Measurements from ENCODE around the gene EGF.
"Not testable (repeated sequence)": the region's sequence is repeated elsewhere in the genome, so short reads cannot be mapped to it uniquely, and the experiment has no call there.

Gene EGF

DNA sequence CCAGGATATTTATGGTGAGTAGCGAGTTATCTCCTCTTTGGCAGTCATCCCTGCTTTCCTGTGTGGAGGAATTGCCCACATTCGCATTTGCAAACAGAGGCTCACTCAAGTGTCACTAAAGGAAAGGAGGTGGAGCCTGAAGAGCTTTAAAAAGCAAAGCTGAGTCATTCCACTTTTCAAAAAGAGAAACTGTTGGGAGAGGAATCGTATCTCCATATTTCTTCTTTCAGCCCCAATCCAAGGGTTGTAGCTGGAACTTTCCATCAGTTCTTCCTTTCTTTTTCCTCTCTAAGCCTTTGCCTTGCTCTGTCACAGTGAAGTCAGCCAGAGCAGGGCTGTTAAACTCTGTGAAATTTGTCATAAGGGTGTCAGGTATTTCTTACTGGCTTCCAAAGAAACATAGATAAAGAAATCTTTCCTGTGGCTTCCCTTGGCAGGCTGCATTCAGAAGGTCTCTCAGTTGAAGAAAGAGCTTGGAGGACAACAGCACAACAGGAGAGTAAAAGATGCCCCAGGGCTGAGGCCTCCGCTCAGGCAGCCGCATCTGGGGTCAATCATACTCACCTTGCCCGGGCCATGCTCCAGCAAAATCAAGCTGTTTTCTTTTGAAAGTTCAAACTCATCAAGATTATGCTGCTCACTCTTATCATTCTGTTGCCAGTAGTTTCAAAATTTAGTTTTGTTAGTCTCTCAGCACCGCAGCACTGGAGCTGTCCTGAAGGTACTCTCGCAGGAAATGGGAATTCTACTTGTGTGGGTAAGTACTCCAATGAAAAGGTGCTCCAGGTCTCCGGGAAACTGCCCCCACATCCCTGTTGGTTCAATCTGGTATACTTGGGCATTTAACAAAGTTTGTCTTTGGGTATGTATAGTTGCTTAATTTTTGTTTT lies at the start of gene EGF:
Gene EGF, plus strand, starts transcription at position 178 of the 890 bp plus-strand sequence. Its CDS starts 453 bp downstream, at position 631.
- H3K36me3 ChIP-seq (ENCODE audit: insufficient read depth, insufficient read length, low read length) = no peaks in the 10 kb centered on the region
- H3K4me3 ChIP-seq (ENCODE audit: insufficient read length, low read depth) = peak within 1 kb of the TSS; percentile 4
- H3K9ac ChIP-seq (ENCODE audit: insufficient read length, low read depth) = no peak within 1 kb of the TSS
- H3K27me3 ChIP-seq (ENCODE audit: insufficient read depth, insufficient read length) = no peaks in the 10 kb centered on the region
- no peaks in the 10 kb centered on the region for H3K9me3 ChIP-seq (ENCODE audit: insufficient read depth, low read length)
- H3K4me1 ChIP-seq (ENCODE audit: insufficient read depth, insufficient read length) = no peaks in the 10 kb centered on the region
- TF ChIP-seq YY1 (IDR thresholded peaks at IDR 0.05; ENCODE audit: insufficient read depth, insufficient read length) = no peak
- no peak for DNase-seq (ENCODE audit: low read depth, low spot score)

DNA sequence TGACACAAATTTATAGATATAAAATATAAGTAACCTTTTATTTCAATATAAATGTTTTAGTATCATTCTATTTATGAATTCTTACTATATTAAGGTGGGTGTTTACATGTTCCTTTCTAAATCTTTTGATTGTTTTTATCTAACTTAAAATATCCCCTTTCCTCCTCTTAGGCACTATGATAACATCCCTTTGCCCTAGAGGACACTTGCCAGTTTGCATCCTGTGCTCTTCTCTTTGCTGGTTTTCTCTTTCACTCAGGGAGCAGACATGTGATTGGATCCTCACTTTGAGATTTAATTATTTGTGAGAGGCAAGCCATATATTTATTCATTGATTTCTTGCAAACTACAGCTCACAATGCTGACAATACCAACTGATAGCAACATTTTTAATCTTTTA lies 48.5 kb upstream of the EGF start:
- H3K4me1 ChIP-seq (ENCODE audit: insufficient read depth, insufficient read length) = no peaks in the 10 kb centered on the region
- no peak for DNase-seq (ENCODE audit: low read depth, low spot score)
- H3K4me3 ChIP-seq (ENCODE audit: insufficient read length, low read depth) = no peak overlapping the region
- peaks cover 14% of the 10 kb centered on the region for H3K9me3 ChIP-seq (ENCODE audit: insufficient read depth, low read length)
- no peak overlapping the region for H3K9ac ChIP-seq (ENCODE audit: insufficient read length, low read depth)
- TF ChIP-seq YY1 (IDR thresholded peaks at IDR 0.05; ENCODE audit: insufficient read depth, insufficient read length) = no peak
- TF ChIP-seq SUZ12 (IDR thresholded peaks at IDR 0.05; ENCODE audit: extremely low read depth, insufficient read depth, insufficient read length) = no peak
- no peak for TF ChIP-seq ZNF274 (IDR thresholded peaks at IDR 0.05; ENCODE audit: low read depth, low read length)
- no peaks in the 10 kb centered on the region for H3K27me3 ChIP-seq (ENCODE audit: insufficient read depth, insufficient read length)
- H3K36me3 ChIP-seq (ENCODE audit: insufficient read depth, insufficient read length, low read length) = no peaks in the 10 kb centered on the region

DNA sequence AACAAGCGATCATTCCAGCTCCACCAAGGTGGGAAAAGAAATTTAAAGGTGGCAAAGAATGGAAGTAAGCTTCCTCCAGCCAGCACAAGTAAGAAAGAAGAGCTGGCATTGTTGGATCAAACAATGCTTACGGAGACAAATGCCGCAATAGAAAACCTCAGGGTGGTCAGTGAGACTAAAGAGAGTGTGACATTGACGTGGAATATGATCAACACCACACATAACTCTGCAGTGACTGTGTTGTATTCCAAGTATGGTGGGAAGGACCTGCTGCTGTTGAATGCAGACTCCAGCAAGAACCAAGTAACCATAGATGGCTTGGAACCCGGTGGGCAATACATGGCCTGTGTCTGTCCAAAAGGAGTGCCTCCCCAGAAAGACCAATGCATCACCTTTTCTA lies 42.6 kb upstream of the EGF start:
- DNase-seq (ENCODE audit: low read depth, low spot score) = no peak
- Histone ChIP-seq H3K36me3 (ENCODE audit: insufficient read depth, insufficient read length, low read length) (no peaks in the 10 kb centered on the region), H3K9me3 (ENCODE audit: insufficient read depth, low read length) (no peaks in the 10 kb centered on the region), H3K9ac (ENCODE audit: insufficient read length, low read depth) (no peak overlapping the region), H3K4me1 (ENCODE audit: insufficient read depth, insufficient read length) (no peaks in the 10 kb centered on the region), H3K4me3 (ENCODE audit: insufficient read length, low read depth) (no peak overlapping the region), H3K27me3 (ENCODE audit: insufficient read depth, insufficient read length) (no peaks in the 10 kb centered on the region)
- TF ChIP-seq SUZ12 (IDR thresholded peaks at IDR 0.05; ENCODE audit: extremely low read depth, insufficient read depth, insufficient read length) (no peak), ZNF274 (IDR thresholded peaks at IDR 0.05; ENCODE audit: low read depth, low read length) (no peak), YY1 (IDR thresholded peaks at IDR 0.05; ENCODE audit: insufficient read depth, insufficient read length) (no peak)

DNA sequence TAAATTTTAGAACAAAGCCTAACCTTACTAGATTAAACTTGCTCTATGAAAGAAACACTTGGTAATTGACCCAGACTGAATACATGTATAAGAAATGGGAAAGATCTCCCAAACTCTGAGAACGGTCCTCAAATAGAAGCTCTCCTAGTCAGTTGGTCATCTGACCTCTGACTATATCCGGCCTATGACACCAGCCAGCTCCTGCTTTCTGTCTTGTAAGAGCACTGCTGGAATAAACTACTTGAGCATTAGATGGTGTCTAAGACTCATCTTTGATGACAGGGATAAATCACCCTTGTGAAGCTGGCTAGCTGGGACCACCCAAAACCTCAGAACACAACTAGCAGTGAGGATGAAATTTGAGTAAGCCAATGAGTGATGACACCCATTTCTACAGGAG lies 40.6 kb upstream of the EGF start:
- H3K9me3 ChIP-seq (ENCODE audit: insufficient read depth, low read length) = no peaks in the 10 kb centered on the region
- DNase-seq (ENCODE audit: low read depth, low spot score) = no peak
- TF ChIP-seq SUZ12 (IDR thresholded peaks at IDR 0.05; ENCODE audit: extremely low read depth, insufficient read depth, insufficient read length) = no peak
- no peak for TF ChIP-seq ZNF274 (IDR thresholded peaks at IDR 0.05; ENCODE audit: low read depth, low read length)
- TF ChIP-seq YY1 (IDR thresholded peaks at IDR 0.05; ENCODE audit: insufficient read depth, insufficient read length) = no peak
- H3K36me3 ChIP-seq (ENCODE audit: insufficient read depth, insufficient read length, low read length) = no peaks in the 10 kb centered on the region
- H3K9ac ChIP-seq (ENCODE audit: insufficient read length, low read depth) = no peak overlapping the region
- no peak overlapping the region for H3K4me3 ChIP-seq (ENCODE audit: insufficient read length, low read depth)
- no peaks in the 10 kb centered on the region for H3K27me3 ChIP-seq (ENCODE audit: insufficient read depth, insufficient read length)
- no peaks in the 10 kb centered on the region for H3K4me1 ChIP-seq (ENCODE audit: insufficient read depth, insufficient read length)

DNA sequence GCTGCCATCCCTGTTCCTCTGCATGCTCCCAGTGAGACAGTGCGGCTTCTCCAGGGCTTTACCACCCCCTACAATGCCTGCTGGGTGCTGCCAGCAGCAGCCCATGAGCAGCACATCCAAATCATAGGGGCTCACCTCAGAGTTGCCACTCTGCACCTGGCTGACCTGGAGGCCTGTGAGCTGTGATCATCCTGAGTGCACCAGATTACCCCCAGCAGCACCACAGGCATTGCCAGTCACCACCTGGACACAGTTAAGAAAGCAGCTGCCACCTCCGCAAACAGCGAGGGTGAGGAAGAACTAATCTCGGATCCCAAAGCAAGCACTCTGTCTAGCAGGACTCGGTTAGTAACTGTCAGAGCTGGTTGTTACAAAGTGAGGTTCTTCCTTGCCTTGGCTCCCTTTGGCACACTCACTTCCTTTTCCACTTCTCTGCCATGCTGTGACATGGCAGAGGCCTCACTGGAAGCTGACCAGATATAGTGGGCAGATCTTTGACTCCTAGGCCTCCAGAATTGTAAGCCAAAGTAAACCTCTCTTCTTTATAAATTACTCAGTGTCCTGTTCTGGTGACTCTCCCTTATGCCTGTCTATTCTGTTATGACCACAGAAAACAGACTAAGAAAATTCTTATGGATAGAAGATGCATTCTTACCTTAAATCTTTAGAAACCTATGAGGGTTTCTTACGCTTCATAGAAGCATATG lies 39.6 kb upstream of the EGF start:
- Histone ChIP-seq H3K36me3 (ENCODE audit: insufficient read depth, insufficient read length, low read length) (no peaks in the 10 kb centered on the region), H3K9ac (ENCODE audit: insufficient read length, low read depth) (no peak overlapping the region), H3K9me3 (ENCODE audit: insufficient read depth, low read length) (no peaks in the 10 kb centered on the region), H3K4me1 (ENCODE audit: insufficient read depth, insufficient read length) (no peaks in the 10 kb centered on the region), H3K27me3 (ENCODE audit: insufficient read depth, insufficient read length) (no peaks in the 10 kb centered on the region), H3K4me3 (ENCODE audit: insufficient read length, low read depth) (no peak overlapping the region)
- no peak for TF ChIP-seq ZNF274 (IDR thresholded peaks at IDR 0.05; ENCODE audit: low read depth, low read length)
- no peak for TF ChIP-seq SUZ12 (IDR thresholded peaks at IDR 0.05; ENCODE audit: extremely low read depth, insufficient read depth, insufficient read length)
- TF ChIP-seq YY1 (IDR thresholded peaks at IDR 0.05; ENCODE audit: insufficient read depth, insufficient read length) = no peak
- DNase-seq (ENCODE audit: low read depth, low spot score) = no peak

DNA sequence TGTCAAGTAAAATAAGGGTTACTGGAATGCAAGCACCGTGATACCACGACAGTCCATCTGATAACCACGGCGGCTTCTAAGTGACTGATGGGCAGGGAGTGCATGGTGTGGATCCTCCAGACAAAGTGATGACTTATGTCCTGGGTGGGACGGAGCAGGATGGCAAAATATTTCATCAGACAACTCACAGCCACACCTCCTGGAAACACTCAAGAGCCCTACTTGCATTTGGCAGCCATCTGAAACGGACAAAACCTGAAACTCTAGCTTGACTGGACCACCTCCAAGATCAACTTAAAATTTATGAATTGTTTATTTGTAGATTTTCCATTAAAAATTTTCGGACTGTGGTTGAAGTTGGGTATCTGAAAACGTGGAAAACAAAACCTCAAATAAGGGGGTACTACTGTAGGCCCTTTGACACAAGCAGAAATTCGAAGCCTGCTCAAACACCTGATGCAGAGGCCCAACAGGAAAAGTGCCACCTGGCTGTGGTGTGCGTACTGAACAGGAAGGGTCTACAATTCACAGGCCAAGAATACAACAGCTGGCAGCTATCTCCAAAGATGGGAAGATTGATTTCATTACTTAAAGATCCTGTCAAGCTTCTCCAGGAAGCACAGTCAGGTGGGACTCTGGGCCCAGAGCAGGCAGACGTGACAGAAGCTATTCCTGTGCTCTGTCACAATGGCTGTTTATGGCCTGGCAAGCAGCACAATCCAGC lies 38.7 kb upstream of the EGF start:
- TF ChIP-seq SUZ12 (IDR thresholded peaks at IDR 0.05; ENCODE audit: extremely low read depth, insufficient read depth, insufficient read length) (no peak), YY1 (IDR thresholded peaks at IDR 0.05; ENCODE audit: insufficient read depth, insufficient read length) (no peak), ZNF274 (IDR thresholded peaks at IDR 0.05; ENCODE audit: low read depth, low read length) (no peak)
- Histone ChIP-seq H3K9ac (ENCODE audit: insufficient read length, low read depth) (no peak overlapping the region), H3K27me3 (ENCODE audit: insufficient read depth, insufficient read length) (no peaks in the 10 kb centered on the region), H3K9me3 (ENCODE audit: insufficient read depth, low read length) (no peaks in the 10 kb centered on the region), H3K4me1 (ENCODE audit: insufficient read depth, insufficient read length) (no peaks in the 10 kb centered on the region), H3K36me3 (ENCODE audit: insufficient read depth, insufficient read length, low read length) (no peaks in the 10 kb centered on the region), H3K4me3 (ENCODE audit: insufficient read length, low read depth) (no peak overlapping the region)
- no peak for DNase-seq (ENCODE audit: low read depth, low spot score)

DNA sequence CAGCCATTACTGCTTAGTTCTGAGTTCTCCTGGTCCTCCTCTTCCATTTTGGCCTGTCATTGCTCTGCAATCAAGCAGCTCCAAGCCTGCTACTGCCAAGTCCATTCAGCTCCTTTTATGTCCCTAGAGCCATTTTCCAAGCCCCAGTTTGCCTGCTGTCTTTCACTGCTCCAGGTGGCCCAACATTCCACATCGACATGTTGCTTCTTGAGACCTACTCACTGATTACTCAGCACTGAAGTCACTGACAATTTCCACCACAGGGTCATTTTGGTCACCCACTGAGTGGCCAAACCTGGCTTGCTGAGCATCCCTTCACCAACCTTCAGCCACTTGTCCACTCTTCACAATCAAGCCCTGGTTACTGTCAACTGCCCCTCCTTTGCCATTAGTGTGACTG lies 37.6 kb upstream of the EGF start:
- TF ChIP-seq ZNF274 (IDR thresholded peaks at IDR 0.05; ENCODE audit: low read depth, low read length) (no peak), SUZ12 (IDR thresholded peaks at IDR 0.05; ENCODE audit: extremely low read depth, insufficient read depth, insufficient read length) (no peak), YY1 (IDR thresholded peaks at IDR 0.05; ENCODE audit: insufficient read depth, insufficient read length) (no peak)
- DNase-seq (ENCODE audit: low read depth, low spot score) = no peak
- Histone ChIP-seq H3K9me3 (ENCODE audit: insufficient read depth, low read length) (no peaks in the 10 kb centered on the region), H3K4me3 (ENCODE audit: insufficient read length, low read depth) (no peak overlapping the region), H3K9ac (ENCODE audit: insufficient read length, low read depth) (no peak overlapping the region), H3K4me1 (ENCODE audit: insufficient read depth, insufficient read length) (no peaks in the 10 kb centered on the region), H3K36me3 (ENCODE audit: insufficient read depth, insufficient read length, low read length) (no peaks in the 10 kb centered on the region), H3K27me3 (ENCODE audit: insufficient read depth, insufficient read length) (no peaks in the 10 kb centered on the region)

DNA sequence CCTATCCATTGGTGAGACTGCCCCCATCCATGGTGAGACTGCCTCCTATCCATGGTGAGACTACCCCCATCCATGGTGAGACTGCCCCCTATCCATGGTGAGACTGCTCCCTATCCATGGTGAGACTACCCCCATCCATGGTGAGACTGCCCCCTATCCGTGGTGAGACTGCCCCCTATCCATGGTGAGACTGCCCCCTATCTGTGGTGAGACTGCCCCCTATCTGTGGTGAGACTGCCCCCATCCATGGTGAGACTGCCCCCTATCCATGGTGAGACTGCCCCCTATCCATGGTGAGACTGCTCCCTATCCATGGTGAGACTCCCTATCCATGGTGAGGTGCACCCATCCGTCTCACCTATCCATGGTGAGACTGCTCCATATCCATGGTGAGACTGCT lies 37.1 kb upstream of the EGF start:
- H3K9ac ChIP-seq (ENCODE audit: insufficient read length, low read depth); H3K36me3 ChIP-seq (ENCODE audit: insufficient read depth, insufficient read length, low read length); DNase-seq (ENCODE audit: low read depth, low spot score); H3K9me3 ChIP-seq (ENCODE audit: insufficient read depth, low read length); H3K4me1 ChIP-seq (ENCODE audit: insufficient read depth, insufficient read length); H3K4me3 ChIP-seq (ENCODE audit: insufficient read length, low read depth); H3K27me3 ChIP-seq (ENCODE audit: insufficient read depth, insufficient read length): not testable (repeated sequence)
